ENCODE measurements around the gene ZNF292. TPM values are rescaled to one million over a fixed set of nuclear protein-coding genes. Genes with fewer than 3 reads are reported as not detected.
"Not testable (repeated sequence)": the region's sequence is repeated elsewhere in the genome, so short reads cannot be mapped to it uniquely, and the experiment has no call there.

ZNF292 gene
- total RNA-seq, 2 experiments from 2014 or later: 68.8 to 81.8 TPM

DNA sequence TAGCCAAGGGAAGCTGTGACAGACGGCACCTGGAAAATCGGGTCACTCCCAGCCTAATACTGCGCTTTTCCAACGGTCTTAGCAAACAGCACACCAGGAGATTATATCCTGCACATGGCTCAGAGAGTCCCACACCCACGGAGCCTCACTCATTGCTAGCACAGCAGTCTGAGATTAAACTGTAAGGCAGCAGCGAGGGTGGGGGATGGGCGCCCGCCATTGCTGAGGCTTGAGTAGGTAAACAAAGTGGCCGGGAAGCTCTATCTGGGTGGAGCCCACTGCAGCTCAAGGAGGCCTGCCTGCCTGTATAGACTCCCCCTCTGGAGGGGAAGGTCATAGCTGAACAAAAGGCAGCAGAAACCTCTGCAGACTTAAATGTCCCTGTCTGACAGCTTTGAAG, 145.9 kb downstream of the ZNF292 start:
- not testable (repeated sequence) for H3K4me3 Mint-ChIP-seq, H3K27ac Mint-ChIP-seq

DNA sequence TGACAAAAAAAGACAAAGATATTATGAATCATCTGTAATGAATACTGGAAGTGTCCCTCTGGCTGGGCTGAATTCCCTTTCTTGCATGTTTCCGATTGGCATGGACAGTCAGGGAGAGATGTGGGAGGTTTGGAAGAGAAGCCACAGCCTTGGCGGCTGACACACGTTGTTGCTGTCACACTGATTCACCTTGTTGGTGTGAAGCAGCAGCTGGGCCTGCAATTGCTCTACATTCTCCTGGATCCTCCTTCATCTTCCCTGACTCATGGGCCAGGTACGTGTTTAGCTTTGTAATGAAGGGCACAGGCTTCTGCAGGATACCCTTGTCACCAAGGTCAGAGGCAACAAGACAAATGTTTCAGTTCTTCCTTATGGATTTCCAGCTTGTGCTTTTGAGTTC, 153.6 kb downstream of the ZNF292 start:
- ChIA-PET CTCF (no interaction called here), POLR2A (no interaction called here)
- Mint-ChIP-seq H3K4me3 (no peak overlapping the region), H3K4me1 (no peaks in the 10 kb centered on the region), H3K9me3 (ENCODE audit: low read depth) (no peaks in the 10 kb centered on the region), H3K27ac (no peak overlapping the region), H3K27me3 (peaks cover 9% of the 10 kb centered on the region), H3K36me3 (ENCODE audit: low read depth) (no peaks in the 10 kb centered on the region)
- intact Hi-C loops (cut with DNase I, micrococcal nuclease): no loop called here
- DNase-seq (no peak), ATAC-seq (no peak)

More for the DNA sequence above, 145.9 kb downstream of the ZNF292 start:
- intact Hi-C loops (cut with DNase I, micrococcal nuclease); ATAC-seq; CTCF ChIA-PET; POLR2A ChIA-PET; DNase-seq; H3K36me3 Mint-ChIP-seq (ENCODE audit: low read depth); H3K4me1 Mint-ChIP-seq; H3K9me3 Mint-ChIP-seq (ENCODE audit: low read depth): not testable (repeated sequence)
- H3K27me3 Mint-ChIP-seq: peaks cover 31% of the 10 kb centered on the region

DNA sequence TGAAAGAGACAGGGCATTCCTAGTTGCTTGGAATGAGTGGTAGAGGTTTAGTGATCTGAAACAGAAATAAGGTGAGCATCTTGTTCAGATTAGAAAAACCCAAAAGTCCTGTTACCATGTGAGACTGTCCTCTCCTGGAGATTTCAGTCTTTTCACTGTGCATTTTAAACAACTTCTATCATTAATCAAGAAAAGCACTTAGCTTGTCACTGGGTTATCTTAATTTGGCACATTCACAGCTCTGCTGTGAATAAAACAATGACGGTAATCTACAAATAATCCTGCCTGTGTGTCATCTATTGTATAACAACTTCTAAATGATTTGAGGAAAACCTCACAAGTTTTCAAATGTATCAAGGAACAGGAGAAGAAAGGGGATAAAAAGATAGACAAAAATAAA, 157.5 kb downstream of the ZNF292 start:
- H3K36me3 Mint-ChIP-seq (ENCODE audit: low read depth): no peaks in the 10 kb centered on the region
- no peaks in the 10 kb centered on the region for H3K4me1 Mint-ChIP-seq
- no peak overlapping the region for H3K4me3 Mint-ChIP-seq
- H3K27ac Mint-ChIP-seq: no peak overlapping the region
- ATAC-seq (no peak), DNase-seq (no peak)
- ChIA-PET CTCF (interaction anchor here (0.7 kb wide), 1 partner anchor 37 kb away, joined by 3 read pairs; no protein-coding TSS in a partner anchor), POLR2A (no interaction called here)
- no peaks in the 10 kb centered on the region for H3K9me3 Mint-ChIP-seq (ENCODE audit: low read depth)
- H3K27me3 Mint-ChIP-seq: peaks cover 13% of the 10 kb centered on the region
- intact Hi-C loops (cut with DNase I, micrococcal nuclease): no loop called here

Other genes starting within 250 kb of the ZNF292 start
- not detected for gene HTR1E, start 218.0 kb upstream of the ZNF292 start, total RNA-seq
- not detected for gene CGA, start 60.5 kb upstream of the ZNF292 start, total RNA-seq
- 10 to 100 TPM in 1 of 2 experiments, 1 to 10 TPM in 1; 8.5 to 10.1 TPM for gene SMIM8, start 167.0 kb downstream of the ZNF292 start, total RNA-seq
- gene GJB7, start 173.7 kb downstream of the ZNF292 start, total RNA-seq: not detected
- gene C6orf163, start 189.2 kb downstream of the ZNF292 start, total RNA-seq: 1 to 10 TPM; 1.2 to 1.5 TPM

Measured in activated CD4-positive, alpha-beta T cell treated with anti-CD3 and anti-CD28 coated beads for 36 hours (primary cell).